Progenitor cell of endocrine pancreas (in vitro differentiated cells): Measurements from ENCODE around the gene ACAP3. TPM values are rescaled to one million over a fixed set of nuclear protein-coding genes. Genes with fewer than 3 reads are reported as not detected.
A peak's percentile ranks its signal among the peaks of the same experiment; 100 is the strongest.
"Not testable (repeated sequence)": the region's sequence is repeated elsewhere in the genome, so short reads cannot be mapped to it uniquely, and the experiment has no call there.

Source experiments
- DNase-seq: peaks from one replicate; pipeline ENCODE4 v3.0.0; 2021; ENCODE audit warnings: low spot score; ENCODE audit not compliant: unreplicated experiment
- H3K27ac Mint-ChIP-seq: 2 replicates; pipeline ENCODE4 v1.8.0; 2021; ENCODE audit warnings: mild to moderate bottlenecking, moderate library complexity, mixed read lengths
- H3K27me3 Mint-ChIP-seq: 2 replicates; pipeline ENCODE4 v1.8.0; 2021; ENCODE audit warnings: mixed read lengths
- H3K36me3 Mint-ChIP-seq: 2 replicates; pipeline ENCODE4 v1.8.0; 2022; ENCODE audit warnings: mixed read lengths; ENCODE audit not compliant: insufficient read depth
- H3K4me1 Mint-ChIP-seq: 2 replicates; pipeline ENCODE4 v1.8.0; 2021; ENCODE audit warnings: low read depth, mixed read lengths
- H3K4me3 Mint-ChIP-seq: 2 replicates; pipeline ENCODE4 v1.8.0; 2021; ENCODE audit warnings: low read depth, mild to moderate bottlenecking, moderate library complexity, mixed read lengths
- H3K9me3 Mint-ChIP-seq: 2 replicates; pipeline ENCODE4 v1.8.0; 2021; ENCODE audit warnings: low read depth, mixed read lengths
- CTCF ChIP-seq: fragments of 200-600 bp; sonication (generic); IDR thresholded peaks from one replicate; pipeline ENCODE4 v1.5.0; 2021; ENCODE audit warnings: antibody characterized with exemption, mild to moderate bottlenecking; ENCODE audit not compliant: unreplicated experiment
- total RNA-seq: library from RNA; stranded (reverse); gene quantifications from 2 replicates; pipeline ENCODE4 v1.2.1, GENCODE V29; 2021

The ACAP3 gene
- total RNA-seq, 1 donor from 2014 or later: 111 TPM

DNA sequence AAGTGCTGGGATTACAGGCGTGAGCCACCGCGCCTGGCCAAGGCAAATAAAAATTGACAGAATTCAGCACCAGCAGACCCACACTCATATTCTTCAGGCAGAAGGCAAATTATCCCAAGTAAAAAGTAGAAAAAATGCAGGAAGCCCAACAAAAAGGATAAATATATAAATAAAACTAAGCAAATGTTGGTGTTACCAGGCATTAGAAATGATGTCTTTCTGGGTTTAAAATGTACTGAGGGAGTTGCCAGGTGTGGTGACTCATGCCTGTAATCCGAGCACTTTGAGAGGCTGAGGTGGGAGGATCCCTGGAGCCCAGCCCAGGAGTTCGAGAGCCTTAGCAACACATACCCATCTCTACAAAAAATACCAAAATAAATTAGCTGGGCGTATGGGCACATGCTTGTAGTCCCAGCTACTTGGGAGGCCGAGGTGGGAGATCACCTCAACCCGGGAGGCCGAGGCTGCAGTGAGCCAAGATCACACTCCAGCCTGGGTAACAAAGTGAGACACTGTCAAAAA, 10.5 kb upstream of the ACAP3 start:
- Mint-ChIP-seq H3K4me1 (peaks cover 4% of the 10 kb centered on the region), H3K4me3 (no peak overlapping the region), H3K36me3 (peaks cover 3% of the 10 kb centered on the region), H3K27me3 (no peaks in the 10 kb centered on the region), H3K27ac (no peak overlapping the region), H3K9me3 (no peaks in the 10 kb centered on the region)
- DNase-seq: no peak
- TF ChIP-seq CTCF: no peak

- no peak for DNase-seq
- no peak overlapping the region for H3K27ac Mint-ChIP-seq
- H3K4me1 Mint-ChIP-seq: peaks cover 4% of the 10 kb centered on the region
- no peak overlapping the region for H3K4me3 Mint-ChIP-seq
- no peaks in the 10 kb centered on the region for H3K9me3 Mint-ChIP-seq
- H3K36me3 Mint-ChIP-seq: peaks cover 3% of the 10 kb centered on the region
- no peak for TF ChIP-seq CTCF
- no peaks in the 10 kb centered on the region for H3K27me3 Mint-ChIP-seq
Measured at GRCh38 chr1:1317420-1317819, 9.7 kb upstream of the ACAP3 start.

- not testable (repeated sequence) for DNase-seq, H3K36me3 Mint-ChIP-seq, H3K4me1 Mint-ChIP-seq, H3K27me3 Mint-ChIP-seq, H3K9me3 Mint-ChIP-seq, H3K4me3 Mint-ChIP-seq
- peak overlapping the region; percentile 37 for H3K27ac Mint-ChIP-seq
Measured at GRCh38 chr1:1316199-1316598, 8.5 kb upstream of the ACAP3 start.

DNA sequence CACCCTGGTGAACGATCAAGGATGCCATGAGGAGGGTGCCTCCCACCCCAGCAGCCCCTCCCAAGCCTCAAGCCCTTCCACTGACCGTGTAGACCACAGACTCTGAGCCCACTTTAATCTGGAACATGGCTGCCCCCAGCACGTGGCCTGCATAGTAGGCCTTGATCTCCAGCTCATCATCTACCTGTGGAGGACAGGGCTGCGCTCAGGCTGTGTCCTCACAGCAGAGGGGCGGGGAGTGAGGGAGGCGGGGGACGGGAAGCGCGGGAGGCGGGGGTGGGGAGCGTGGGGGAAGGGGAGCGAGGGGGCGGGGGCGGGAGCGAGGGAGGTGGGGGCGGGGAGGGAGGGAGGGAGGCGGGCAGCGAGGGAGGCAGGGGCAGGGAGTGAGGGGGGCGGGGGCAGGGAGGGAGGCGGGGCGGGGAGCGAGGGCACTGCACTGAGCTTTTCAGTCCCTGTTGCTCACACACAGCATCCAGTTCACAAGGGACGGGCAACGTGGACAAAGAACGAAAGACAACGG, 7.8 kb upstream of the ACAP3 start:
- no peak overlapping the region for H3K4me3 Mint-ChIP-seq
- H3K9me3 Mint-ChIP-seq: no peaks in the 10 kb centered on the region
- H3K4me1 Mint-ChIP-seq: peaks cover 1% of the 10 kb centered on the region
- H3K27ac Mint-ChIP-seq: peak overlapping the region; percentile 19
- no peak for DNase-seq
- no peak for TF ChIP-seq CTCF
- H3K27me3 Mint-ChIP-seq: no peaks in the 10 kb centered on the region
- H3K36me3 Mint-ChIP-seq: peaks cover 3% of the 10 kb centered on the region

DNA sequence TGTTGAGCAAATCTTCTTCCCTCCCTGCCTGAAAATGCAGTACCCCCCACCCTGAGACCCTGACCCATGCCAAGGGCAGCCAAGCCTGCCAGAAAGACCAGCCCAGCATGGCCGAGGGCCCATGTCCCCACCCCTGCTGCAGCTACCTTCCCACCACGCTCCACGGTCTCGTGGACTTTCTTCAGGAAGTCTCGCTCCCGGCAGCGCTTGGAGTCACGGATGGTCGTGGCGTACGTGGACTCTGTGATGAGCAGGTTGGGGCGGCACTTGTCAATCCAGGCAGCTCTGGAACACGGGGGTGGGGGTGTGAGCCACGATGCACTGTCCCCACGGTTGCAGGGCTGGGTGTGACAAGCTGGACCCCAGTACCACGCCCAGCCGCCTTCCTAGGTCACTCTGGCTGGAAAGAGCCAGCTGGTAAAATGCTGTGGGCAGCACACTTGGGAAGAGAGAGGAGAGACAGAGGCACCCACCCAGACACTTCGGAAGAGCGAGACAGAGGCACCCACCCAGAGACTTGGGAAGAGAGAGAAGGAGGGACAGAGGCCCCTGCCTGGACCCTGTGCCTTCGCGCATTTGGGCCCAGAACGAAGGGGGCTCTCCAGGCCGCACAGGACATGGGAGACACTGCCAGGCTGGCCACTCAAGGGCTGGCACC, 7.1 kb upstream of the ACAP3 start:
- Mint-ChIP-seq H3K36me3 (peaks cover 3% of the 10 kb centered on the region), H3K4me1 (peaks cover 1% of the 10 kb centered on the region), H3K27ac (no peak overlapping the region), H3K9me3 (no peaks in the 10 kb centered on the region), H3K4me3 (no peak overlapping the region), H3K27me3 (no peaks in the 10 kb centered on the region)
- no peak for DNase-seq
- TF ChIP-seq CTCF: no peak

- peaks cover 3% of the 10 kb centered on the region for H3K36me3 Mint-ChIP-seq
- no peak for TF ChIP-seq CTCF
- DNase-seq: no peak
- H3K27me3 Mint-ChIP-seq: no peaks in the 10 kb centered on the region
- no peak overlapping the region for H3K4me3 Mint-ChIP-seq
- no peak overlapping the region for H3K27ac Mint-ChIP-seq
- peaks cover 1% of the 10 kb centered on the region for H3K4me1 Mint-ChIP-seq
- H3K9me3 Mint-ChIP-seq: no peaks in the 10 kb centered on the region
Measured at GRCh38 chr1:1314237-1314586, 6.5 kb upstream of the ACAP3 start.
